T-cell (primary cell): ENCODE data around the gene VAV2. TPM values are rescaled to one million over a fixed set of nuclear protein-coding genes. Genes with fewer than 3 reads are reported as not detected.
A peak's percentile ranks its signal among the peaks of the same experiment; 100 is the strongest.

Experiments
- ATAC-seq, 4 experiments: fragments of 200-7000 bp in 3 of 4; fragments of 150-1000 bp in 1 of 4; cut with Tn5 transposase; replicated peaks in 1 of 4; 1 replicate in 3 of 4; 2 replicates in 1 of 4; pipeline ENCODE4 v1.10.0; 2021; ENCODE audit warnings: moderate library complexity in 3 of 4, mild to moderate bottlenecking in 2 of 4, moderate number of reproducible peaks in 1 of 4
- CTCF ChIA-PET, 2 donors: fragments of 300-600 bp; sonication (Branson Sonifier 250); formaldehyde crosslinking; loops; one replicate each; lab custom pipeline; 2022; ENCODE audit warnings: antibody characterized with exemption in 2 of 2; lab: Charles Lee
- POLR2A ChIA-PET, 2 donors: fragments of 300-600 bp; sonication (Branson Sonifier 250); formaldehyde crosslinking; loops; one replicate each; lab custom pipeline; 2022; ENCODE audit warnings: antibody characterized with exemption in 2 of 2; lab: Charles Lee
- DNase-seq, 35 experiments: peaks; one replicate each; pipeline versions ENCODE4 v3.0.0 to v3.0.0-alpha.2; 2013 to 2023
- H3K27ac ChIP-seq: one replicate; pipeline ENCODE4 v1.5.1; 2013; ENCODE audit warnings: low read length
- H3K27me3 ChIP-seq, 2 experiments: replicated peaks in 1 of 2; 1 replicate in 1 of 2; 2 replicates in 1 of 2; pipeline versions ENCODE4 v1.6.1 to v1.7.0; 2013; ENCODE audit warnings: low read length in 1 of 2, mixed read lengths in 1 of 2; ENCODE audit not compliant: control insufficient read depth in 2 of 2, insufficient read depth in 2 of 2; ENCODE audit errors: extremely low read depth in 1 of 2
- H3K36me3 ChIP-seq, 2 donors: 1 replicate in 1 of 2; 2 replicates in 1 of 2; pipeline versions ENCODE4 v1.6.1 to v1.7.0; 2013; ENCODE audit warnings: low read length in 1 of 2; ENCODE audit not compliant: control insufficient read depth in 2 of 2, insufficient read depth in 1 of 2; ENCODE audit errors: extremely low read depth in 1 of 2
- H3K4me1 ChIP-seq, 2 experiments: 1 replicate in 1 of 2; 2 replicates in 1 of 2; pipeline versions ENCODE4 v1.6.1 to v1.7.0; 2013; ENCODE audit warnings: low read length in 2 of 2, mixed read lengths in 1 of 2; ENCODE audit not compliant: insufficient read depth in 2 of 2, control insufficient read depth in 1 of 2; ENCODE audit errors: extremely low read depth in 1 of 2
- H3K4me3 ChIP-seq, 2 donors: 1 replicate in 1 of 2; 2 replicates in 1 of 2; pipeline versions ENCODE4 v1.5.1 to v1.7.0; 2013; ENCODE audit warnings: mild to moderate bottlenecking in 2 of 2, low read length in 1 of 2, moderate library complexity in 1 of 2; ENCODE audit not compliant: control insufficient read depth in 1 of 2; ENCODE audit errors: extremely low read depth in 1 of 2
- H3K9me3 ChIP-seq: 2 replicates; pipeline ENCODE4 v1.7.0; 2013
- H3K27ac Mint-ChIP-seq, 2 donors: one replicate each; pipeline ENCODE4 v1.8.0; 2020 to 2021; ENCODE audit warnings: mild to moderate bottlenecking in 2 of 2, mixed read lengths in 2 of 2
- H3K27me3 Mint-ChIP-seq, 2 donors: one replicate each; pipeline ENCODE4 v1.8.0; 2021 to 2022; ENCODE audit warnings: mixed read lengths in 2 of 2
- H3K36me3 Mint-ChIP-seq: one replicate; pipeline ENCODE4 v1.8.0; 2021; ENCODE audit warnings: mixed read lengths
- H3K4me1 Mint-ChIP-seq, 3 donors: one replicate each; pipeline ENCODE4 v1.8.0; 2020 to 2022; ENCODE audit warnings: mixed read lengths in 3 of 3, mild to moderate bottlenecking in 1 of 3
- H3K4me3 Mint-ChIP-seq, 3 donors: one replicate each; pipeline ENCODE4 v1.8.0; 2020 to 2022; ENCODE audit warnings: mild to moderate bottlenecking in 3 of 3, mixed read lengths in 3 of 3, moderate library complexity in 3 of 3
- H3K9me3 Mint-ChIP-seq, 3 donors: one replicate each; pipeline ENCODE4 v1.8.0; 2020 to 2022; ENCODE audit warnings: mixed read lengths in 3 of 3
- WGBS: methylation state at CpG from one replicate; pipeline ENCODE4 v1.1.5; 2013; ENCODE audit warnings: missing lambda C conversion rate; ENCODE audit not compliant: insufficient coverage; 5-methylcytosine and 5-hydroxymethylcytosine counted together
- total RNA-seq, 35 experiments: library from RNA in 6 of 35; stranded (reverse) in 6 of 35; fragments of 120-200 nt in 1 of 35; gene quantifications; one replicate each; pipeline versions ENCODE4 v1.2.1 to v1.2.4 and lab custom pipeline; 2013 to 2026

The VAV2 gene
- total RNA-seq, 5 donors from 2014 or later (not counting 1 experiment from before 2014, with no cell fraction given) = 1.2 to 7.5 (median 4.9) TPM

DNA sequence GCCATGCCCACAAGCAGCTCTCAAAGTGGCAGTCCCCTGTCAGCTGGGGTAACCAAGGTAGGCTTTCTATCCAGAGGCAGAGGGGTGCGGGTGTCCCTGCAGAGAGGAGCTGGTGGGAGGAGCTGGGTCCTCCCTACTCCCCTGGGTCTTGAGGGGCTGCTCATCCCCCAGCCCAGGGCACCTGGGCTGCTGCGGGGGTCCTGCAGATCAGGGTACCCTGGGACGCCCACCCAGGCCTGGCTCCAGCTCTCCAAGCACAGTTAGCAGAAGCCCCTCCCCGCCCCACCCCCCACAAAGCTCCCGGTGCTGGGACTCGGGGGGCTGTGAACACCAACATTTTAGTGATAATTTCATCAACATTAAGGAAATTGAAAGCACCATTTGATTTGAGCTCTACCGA is 29.8 kb downstream of the VAV2 start:
- H3K27ac Mint-ChIP-seq = no peak overlapping the region
- DNase-seq = no peak

GRCh38 chr9:133961226-133962165 is 30.6 kb downstream of the VAV2 start:
- peaks cover 0 to 5% of the 10 kb centered on the region in 2 donors for H3K27me3 Mint-ChIP-seq
- H3K9me3 Mint-ChIP-seq = peaks cover 8 to 11% (median 10%) of the 10 kb centered on the region in 3 donors
- no peak overlapping the region for H3K4me3 Mint-ChIP-seq
- H3K36me3 ChIP-seq = no peaks in the 10 kb centered on the region
- peaks cover 4% of the 10 kb centered on the region for H3K36me3 Mint-ChIP-seq
- ATAC-seq (no peak), DNase-seq (no peak)
- 82% methylated on average over 17 of the region's 18 CpGs for WGBS
- ChIA-PET CTCF (interaction anchor here in 1 of 2 donors (0.5 kb wide), 1 partner anchor 14 kb away, joined by 3 read pairs; no protein-coding TSS in a partner anchor), POLR2A (no interaction called here)
- peaks cover 0 to 21% of the 10 kb centered on the region in 2 experiments for H3K27me3 ChIP-seq
- no peaks in the 10 kb centered on the region for H3K9me3 ChIP-seq
- no peak overlapping the region for H3K27ac ChIP-seq
- H3K4me1 Mint-ChIP-seq = peaks cover 1 to 14% (median 1%) of the 10 kb centered on the region in 3 donors
- no peak overlapping the region for H3K4me3 ChIP-seq
- H3K27ac Mint-ChIP-seq = no peak overlapping the region
- H3K4me1 ChIP-seq = peaks cover 0 to 4% of the 10 kb centered on the region in 2 experiments

More for the DNA sequence above, 29.8 kb downstream of the VAV2 start:
- Histone ChIP-seq H3K27ac (no peak overlapping the region), H3K4me1 (no peaks in the 10 kb centered on the region), H3K9me3 (no peaks in the 10 kb centered on the region), H3K36me3 (no peaks in the 10 kb centered on the region), H3K4me3 (no peak overlapping the region), H3K27me3 (peaks cover 0 to 21% of the 10 kb centered on the region in 2 experiments)
- Mint-ChIP-seq H3K4me1 (peaks cover 0 to 14% (median 3%) of the 10 kb centered on the region in 3 donors), H3K9me3 (peaks cover 8 to 11% (median 10%) of the 10 kb centered on the region in 3 donors), H3K27me3 (peaks cover 0 to 5% of the 10 kb centered on the region in 2 donors), H3K4me3 (no peak overlapping the region), H3K36me3 (peaks cover 4% of the 10 kb centered on the region)
- ChIA-PET CTCF (interaction anchor here in 1 of 2 donors (0.6 kb wide), 1 partner anchor 42 kb away, joined by 6 read pairs; no protein-coding TSS in a partner anchor), POLR2A (interaction anchor here in 1 of 2 donors (0.6 kb wide), 1 partner anchor 74 kb away, joined by 3 read pairs; no protein-coding TSS in a partner anchor)
- WGBS = 93% methylated on average over 3 of the region's 7 CpGs
- no peak for ATAC-seq

GRCh38 chr9:133960568-133961129 is 31.5 kb downstream of the VAV2 start:
- Mint-ChIP-seq H3K27me3 (peaks cover 0 to 5% of the 10 kb centered on the region in 2 donors), H3K4me1 (peaks cover 4 to 20% (median 9%) of the 10 kb centered on the region in 3 donors), H3K27ac (no peak overlapping the region), H3K9me3 (peaks cover 5 to 11% (median 8%) of the 10 kb centered on the region in 3 donors), H3K36me3 (peaks cover 4% of the 10 kb centered on the region), H3K4me3 (no peak overlapping the region)
- no peak overlapping the region for H3K4me3 ChIP-seq
- no peak overlapping the region for H3K27ac ChIP-seq
- DNase-seq (no peak), ATAC-seq (no peak)
- H3K4me1 ChIP-seq = peaks cover 3 to 12% of the 10 kb centered on the region in 2 experiments
- H3K9me3 ChIP-seq = no peaks in the 10 kb centered on the region
- ChIA-PET CTCF (interaction anchor here in 1 of 2 donors (0.5 kb wide), 1 partner anchor 13 kb away, joined by 3 read pairs; no protein-coding TSS in a partner anchor), POLR2A (no interaction called here)
- 81% methylated on average over 14 of the region's 21 CpGs for WGBS
- no peaks in the 10 kb centered on the region for H3K36me3 ChIP-seq
- H3K27me3 ChIP-seq = peaks cover 0 to 26% of the 10 kb centered on the region in 2 experiments

- DNase-seq (no peak), ATAC-seq (no peak)
- ChIA-PET POLR2A (no interaction called here), CTCF (no interaction called here)
- Histone ChIP-seq H3K36me3 (no peaks in the 10 kb centered on the region), H3K27me3 (peaks cover 0 to 26% of the 10 kb centered on the region in 2 experiments), H3K9me3 (no peaks in the 10 kb centered on the region), H3K4me3 (no peak overlapping the region), H3K27ac (no peak overlapping the region), H3K4me1 (peaks cover 3 to 14% of the 10 kb centered on the region in 2 experiments)
- Mint-ChIP-seq H3K4me3 (no peak overlapping the region), H3K4me1 (peaks cover 4 to 20% (median 9%) of the 10 kb centered on the region in 3 donors), H3K36me3 (peaks cover 4% of the 10 kb centered on the region), H3K9me3 (peaks cover 4 to 11% (median 8%) of the 10 kb centered on the region in 3 donors), H3K27ac (no peak overlapping the region), H3K27me3 (peaks cover 0 to 5% of the 10 kb centered on the region in 2 donors)
- 85% methylated on average over 12 of the region's 19 CpGs for WGBS
Measured at GRCh38 chr9:133959966-133960567, 32.1 kb downstream of the VAV2 start.

DNA sequence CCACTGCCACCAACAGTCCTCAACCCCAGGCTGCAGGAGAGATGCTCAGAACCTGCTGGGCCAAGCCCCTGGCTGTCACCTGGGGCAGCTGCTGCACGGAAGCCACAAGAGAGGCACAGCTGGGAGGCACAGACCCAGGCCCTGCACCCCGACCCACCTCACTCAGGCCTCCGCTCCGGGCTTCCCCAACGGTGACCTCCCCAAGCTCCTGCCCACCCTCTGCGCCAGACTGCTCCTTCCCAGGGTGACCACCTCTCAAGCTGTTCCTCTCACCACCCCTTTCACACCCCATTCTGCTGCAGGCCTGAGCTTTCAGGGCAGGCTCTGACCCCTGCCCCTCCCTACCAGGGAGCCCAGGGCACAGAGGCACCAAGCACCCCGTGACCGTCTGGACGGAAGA is 33.0 kb downstream of the VAV2 start:
- peaks cover 0 to 26% of the 10 kb centered on the region in 2 experiments for H3K27me3 ChIP-seq
- peaks cover 0 to 5% of the 10 kb centered on the region in 2 donors for H3K27me3 Mint-ChIP-seq
- WGBS = 93% methylated on average over 6 of the region's 9 CpGs
- H3K36me3 Mint-ChIP-seq = no peaks in the 10 kb centered on the region
- no peak overlapping the region for H3K4me3 ChIP-seq
- DNase-seq (no peak), ATAC-seq (no peak)
- no peak overlapping the region for H3K27ac ChIP-seq
- no peak overlapping the region for H3K27ac Mint-ChIP-seq
- ChIA-PET POLR2A (no interaction called here), CTCF (no interaction called here)
- peaks cover 13 to 29% (median 18%) of the 10 kb centered on the region in 3 donors for H3K4me1 Mint-ChIP-seq
- no peaks in the 10 kb centered on the region for H3K36me3 ChIP-seq
- H3K4me3 Mint-ChIP-seq = no peak overlapping the region
- H3K9me3 Mint-ChIP-seq = peaks cover 0 to 3% (median 2%) of the 10 kb centered on the region in 3 donors
- H3K9me3 ChIP-seq = no peaks in the 10 kb centered on the region
- H3K4me1 ChIP-seq = peaks cover 5 to 23% of the 10 kb centered on the region in 2 experiments

DNA sequence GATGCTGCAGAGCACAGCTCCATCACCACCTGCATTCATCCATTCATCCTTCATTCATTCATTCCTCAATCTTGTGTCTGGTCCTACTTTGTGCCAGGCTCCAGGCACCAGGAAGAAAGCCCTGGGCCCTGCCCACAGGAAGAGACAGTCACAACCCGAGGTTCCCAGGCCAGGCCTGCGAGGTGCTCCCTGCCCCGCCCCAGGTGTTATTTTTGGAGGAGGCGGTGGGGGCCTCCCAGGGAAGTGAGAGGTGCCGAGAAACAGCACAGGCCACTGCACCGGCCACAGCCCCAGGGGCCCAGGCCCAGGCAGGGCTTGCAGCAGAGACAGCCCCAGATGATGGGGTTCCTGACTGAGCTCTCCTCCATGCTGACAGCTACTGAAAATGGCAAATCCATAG is 33.4 kb downstream of the VAV2 start:
- peaks cover 17 to 33% (median 21%) of the 10 kb centered on the region in 3 donors for H3K4me1 Mint-ChIP-seq

More for the DNA sequence above, 33.4 kb downstream of the VAV2 start:
- Histone ChIP-seq H3K27ac (no peak overlapping the region), H3K9me3 (no peaks in the 10 kb centered on the region), H3K27me3 (peaks cover 0 to 26% of the 10 kb centered on the region in 2 experiments), H3K4me3 (no peak overlapping the region), H3K36me3 (no peaks in the 10 kb centered on the region), H3K4me1 (peaks cover 5 to 27% of the 10 kb centered on the region in 2 experiments)
- H3K27ac Mint-ChIP-seq = peak overlapping the region; percentile 39 to 65
- no peak for DNase-seq
- no peak for ATAC-seq
- 72% methylated on average over 5 of the region's 6 CpGs for WGBS
- peaks cover 0 to 3% (median 2%) of the 10 kb centered on the region in 3 donors for H3K9me3 Mint-ChIP-seq
- H3K4me3 Mint-ChIP-seq = no peak overlapping the region
- H3K36me3 Mint-ChIP-seq = no peaks in the 10 kb centered on the region
- POLR2A ChIA-PET = no interaction called here
- CTCF ChIA-PET = no interaction called here
- peaks cover 0 to 5% of the 10 kb centered on the region in 2 donors for H3K27me3 Mint-ChIP-seq
